KMS-11 (cell line): ENCODE results near the gene C11orf21.

Source experiments
- H2AFZ ChIP-seq: fragments of 200-600 bp; sonication (generic); 2 replicates; pipeline ENCODE4 v1.6.1; 2016; ENCODE audit warnings: antibody characterized with exemption, mixed run types, low read depth
- H3K27ac ChIP-seq: fragments of 200-600 bp; sonication (generic); 2 replicates; pipeline ENCODE4 v1.6.1; 2016; ENCODE audit warnings: mild to moderate bottlenecking, mixed run types
- H3K27me3 ChIP-seq: fragments of 200-600 bp; sonication (generic); 2 replicates; pipeline ENCODE4 v1.6.1; 2017; ENCODE audit warnings: mild to moderate bottlenecking, low read depth, mixed run types, moderate library complexity; ENCODE audit not compliant: insufficient read depth
- H3K36me3 ChIP-seq: fragments of 200-600 bp; sonication (generic); 2 replicates; pipeline ENCODE4 v1.6.1; 2017; ENCODE audit warnings: mild to moderate bottlenecking, mixed run types; ENCODE audit not compliant: insufficient read depth
- H3K4me1 ChIP-seq: fragments of 200-600 bp; sonication (generic); 2 replicates; pipeline ENCODE4 v1.6.1; 2016; ENCODE audit warnings: mild to moderate bottlenecking, low read depth, mixed run types; ENCODE audit not compliant: poor library complexity, severe bottlenecking
- H3K4me2 ChIP-seq: fragments of 200-600 bp; sonication (generic); 2 replicates; pipeline ENCODE4 v1.7.0; 2016; ENCODE audit warnings: mild to moderate bottlenecking, mixed run types
- H3K4me3 ChIP-seq: fragments of 200-600 bp; sonication (generic); IDR thresholded peaks from 2 replicates; pipeline ENCODE4 v1.6.1; 2017; ENCODE audit warnings: low read depth, low read length, mixed read lengths; ENCODE audit not compliant: insufficient read depth
- H3K79me2 ChIP-seq: fragments of 200-600 bp; sonication (generic); 2 replicates; pipeline ENCODE4 v1.6.1; 2016; ENCODE audit warnings: low read depth, mixed run types; ENCODE audit not compliant: insufficient read depth
- H3K9ac ChIP-seq: fragments of 200-600 bp; sonication (generic); 2 replicates; pipeline ENCODE4 v1.6.1; 2016; ENCODE audit warnings: mild to moderate bottlenecking, mixed run types
- H4K20me1 ChIP-seq: fragments of 200-600 bp; sonication (generic); 2 replicates; pipeline ENCODE4 v1.6.1; 2016; ENCODE audit warnings: mild to moderate bottlenecking, mixed run types; ENCODE audit not compliant: insufficient read depth
- CTCF ChIP-seq: fragments of 200-600 bp; sonication (generic); conservative IDR thresholded peaks from 2 replicates; pipeline ENCODE4 v1.6.1; 2017; ENCODE audit warnings: low read depth, mild to moderate bottlenecking, antibody characterized with exemption, low read length, moderate library complexity, mixed read lengths

Gene C11orf21

GRCh38 chr11:2299773-2300172 lies 1.9 kb downstream of the C11orf21 start:
- H3K4me2 ChIP-seq = no peak overlapping the region
- H2AFZ ChIP-seq = no peak overlapping the region
- no peaks in the 10 kb centered on the region for H3K36me3 ChIP-seq
- no peaks in the 10 kb centered on the region for H3K79me2 ChIP-seq
- no peak overlapping the region for H3K27ac ChIP-seq
- peaks cover 56% of the 10 kb centered on the region for H3K27me3 ChIP-seq
- H3K4me1 ChIP-seq = peaks cover 4% of the 10 kb centered on the region
- no peak overlapping the region for H3K9ac ChIP-seq
- no peak overlapping the region for H3K4me3 ChIP-seq
- no peaks in the 10 kb centered on the region for H4K20me1 ChIP-seq
- no peak for TF ChIP-seq CTCF

GRCh38 chr11:2298795-2299761 lies 2.6 kb downstream of the C11orf21 start:
- no peak for TF ChIP-seq CTCF
- Histone ChIP-seq H3K4me2 (no peak overlapping the region), H2AFZ (no peak overlapping the region), H3K27me3 (peaks cover 60% of the 10 kb centered on the region), H3K27ac (no peak overlapping the region), H3K4me3 (no peak overlapping the region), H3K4me1 (peaks cover 4% of the 10 kb centered on the region), H3K79me2 (no peaks in the 10 kb centered on the region), H3K36me3 (no peaks in the 10 kb centered on the region), H3K9ac (no peak overlapping the region), H4K20me1 (no peaks in the 10 kb centered on the region)

- Histone ChIP-seq H3K79me2 (no peaks in the 10 kb centered on the region), H3K27me3 (peaks cover 65% of the 10 kb centered on the region), H3K36me3 (no peaks in the 10 kb centered on the region), H3K27ac (no peak overlapping the region), H4K20me1 (no peaks in the 10 kb centered on the region), H3K4me1 (peaks cover 4% of the 10 kb centered on the region), H2AFZ (no peak overlapping the region), H3K4me2 (no peak overlapping the region), H3K9ac (no peak overlapping the region), H3K4me3 (no peak overlapping the region)
- TF ChIP-seq CTCF = no peak
Measured at GRCh38 chr11:2298131-2298794, 3.5 kb downstream of the C11orf21 start.

GRCh38 chr11:2297623-2298030 lies 4.1 kb downstream of the C11orf21 start:
- peaks cover 4% of the 10 kb centered on the region for H3K4me1 ChIP-seq
- no peak overlapping the region for H3K4me3 ChIP-seq
- no peak overlapping the region for H2AFZ ChIP-seq
- no peak overlapping the region for H3K27ac ChIP-seq
- H3K36me3 ChIP-seq = no peaks in the 10 kb centered on the region
- H3K9ac ChIP-seq = no peak overlapping the region
- no peaks in the 10 kb centered on the region for H4K20me1 ChIP-seq
- no peak for TF ChIP-seq CTCF
- peaks cover 68% of the 10 kb centered on the region for H3K27me3 ChIP-seq
- H3K79me2 ChIP-seq = no peaks in the 10 kb centered on the region
- no peak overlapping the region for H3K4me2 ChIP-seq
